CD14-positive monocyte (primary cell): ENCODE results near the gene TNFSF10. TPM values are rescaled to one million over a fixed set of nuclear protein-coding genes. Genes with fewer than 3 reads are reported as not detected.
A peak's percentile ranks its signal among the peaks of the same experiment; 100 is the strongest.

Source experiments
- DNase-seq, 3 donors: peaks; one replicate each; pipeline ENCODE4 v3.0.0-alpha.2; 2011 to 2022
- H2AFZ ChIP-seq: 2 replicates; pipeline ENCODE4 v1.6.0; 2012; ENCODE audit warnings: mild to moderate bottlenecking, low read depth, low read length, inconsistent platforms; ENCODE audit not compliant: insufficient read depth, poor library complexity, severe bottlenecking
- H3K27ac ChIP-seq, 2 donors: 1 replicate in 1 of 2; 2 replicates in 1 of 2; pipeline ENCODE4 v1.5.1; 2012 to 2013; ENCODE audit warnings: low read length in 2 of 2, control low read depth in 1 of 2, inconsistent platforms in 1 of 2, low read depth in 1 of 2, mild to moderate bottlenecking in 1 of 2
- H3K27me3 ChIP-seq, 2 donors: one replicate each; pipeline versions ENCODE4 v1.6.0 to v1.6.1; 2011 to 2013; ENCODE audit warnings: low read length in 2 of 2; ENCODE audit not compliant: control insufficient read depth in 2 of 2, insufficient read depth in 2 of 2
- H3K36me3 ChIP-seq, 2 donors: replicated peaks in 1 of 2; 1 replicate in 1 of 2; 2 replicates in 1 of 2; pipeline versions ENCODE4 v1.5.1 to v1.6.1; 2012 to 2013; ENCODE audit warnings: low read length in 2 of 2, control low read depth in 1 of 2, inconsistent platforms in 1 of 2, mild to moderate bottlenecking in 1 of 2; ENCODE audit not compliant: insufficient read depth in 2 of 2, control insufficient read depth in 1 of 2
- H3K4me1 ChIP-seq, 2 donors: 1 replicate in 1 of 2; 2 replicates in 1 of 2; pipeline versions ENCODE4 v1.5.1 to v1.6.1; 2012 to 2013; ENCODE audit warnings: low read length in 2 of 2, control low read depth in 1 of 2, inconsistent platforms in 1 of 2, mild to moderate bottlenecking in 1 of 2, moderate library complexity in 1 of 2; ENCODE audit not compliant: insufficient read depth in 2 of 2, control insufficient read depth in 1 of 2
- H3K4me2 ChIP-seq: replicated peaks from 2 replicates; pipeline ENCODE3; 2012; ENCODE audit warnings: low read length, moderate library complexity, mild to moderate bottlenecking; ENCODE audit not compliant: poor library complexity, severe bottlenecking; ENCODE audit errors: extremely low read depth
- H3K4me3 ChIP-seq, 3 experiments: fragments of 200-600 bp in 1 of 3; sonication (generic) in 1 of 3; replicated peaks in 1 of 3; 1 replicate in 2 of 3; 2 replicates in 1 of 3; pipeline ENCODE4 v1.5.1; 2011 to 2013; ENCODE audit warnings: low read length in 3 of 3, mild to moderate bottlenecking in 3 of 3, control low read depth in 2 of 3, low read depth in 2 of 3, inconsistent platforms in 1 of 3, moderate library complexity in 1 of 3
- H3K79me2 ChIP-seq: 2 replicates; pipeline ENCODE4 v1.6.0; 2012; ENCODE audit warnings: mild to moderate bottlenecking, control low read depth, inconsistent platforms, low read length, moderate library complexity; ENCODE audit not compliant: insufficient read depth
- H3K9ac ChIP-seq: 2 replicates; pipeline ENCODE4 v1.6.0; 2017; ENCODE audit warnings: low read length, mild to moderate bottlenecking; ENCODE audit not compliant: insufficient read depth, poor library complexity, severe bottlenecking
- H3K9me3 ChIP-seq, 2 donors: replicated peaks in 1 of 2; 1 replicate in 1 of 2; 2 replicates in 1 of 2; pipeline versions ENCODE4 v1.5.1 to v1.6.1; 2012 to 2013; ENCODE audit warnings: low read length in 2 of 2, control low read depth in 1 of 2; ENCODE audit not compliant: control insufficient read depth in 1 of 2, insufficient read depth in 1 of 2
- H4K20me1 ChIP-seq: 2 replicates; pipeline ENCODE4 v1.6.0; 2012; ENCODE audit warnings: mild to moderate bottlenecking, low read length, control low read depth, moderate library complexity; ENCODE audit not compliant: insufficient read depth
- H3K27ac Mint-ChIP-seq, 7 donors: one replicate each; pipeline ENCODE4 v1.8.0; 2020; ENCODE audit warnings: mild to moderate bottlenecking in 7 of 7, mixed read lengths in 7 of 7, moderate library complexity in 6 of 7, inconsistent platforms in 2 of 7
- H3K27me3 Mint-ChIP-seq, 3 donors: one replicate each; pipeline ENCODE4 v1.8.0; 2021 to 2022; ENCODE audit warnings: low read depth in 3 of 3, mild to moderate bottlenecking in 3 of 3, mixed read lengths in 3 of 3, moderate library complexity in 3 of 3, inconsistent platforms in 1 of 3
- H3K36me3 Mint-ChIP-seq, 2 donors: one replicate each; pipeline ENCODE4 v1.8.0; 2020; ENCODE audit warnings: mixed read lengths in 2 of 2, inconsistent platforms in 1 of 2, mild to moderate bottlenecking in 1 of 2
- H3K4me1 Mint-ChIP-seq: one replicate; pipeline ENCODE4 v1.8.0; 2020; ENCODE audit warnings: mild to moderate bottlenecking, mixed read lengths
- H3K4me3 Mint-ChIP-seq, 2 donors: one replicate each; pipeline ENCODE4 v1.8.0; 2020; ENCODE audit warnings: mild to moderate bottlenecking in 2 of 2, mixed read lengths in 2 of 2, moderate library complexity in 1 of 2
- H3K9me3 Mint-ChIP-seq, 7 donors: one replicate each; pipeline ENCODE4 v1.8.0; 2020 to 2022; ENCODE audit warnings: mixed read lengths in 7 of 7, mild to moderate bottlenecking in 6 of 7, moderate library complexity in 6 of 7, inconsistent platforms in 2 of 7
- WGBS: methylation state at CpG from one replicate; pipeline ENCODE4 v1.1.5; 2013; ENCODE audit warnings: missing lambda C conversion rate; ENCODE audit not compliant: insufficient coverage; 5-methylcytosine and 5-hydroxymethylcytosine counted together
- intact Hi-C, 2 donors: fragments of 100-400 bp; cut with micrococcal nuclease; formaldehyde crosslinking; loops; one replicate each; pipeline versions ENCODE4 v1.15.0 to v1.15.1; 2023
- polyA plus RNA-seq, 3 donors: library from polyadenylated mRNA; depleted of rRNA in 1 of 3; unstranded in 2 of 3; stranded (reverse) in 1 of 3; fragments of 300-500 nt in 2 of 3; fragments of >200 nt in 1 of 3; fragmentation: Illumina TruSeq in 2 of 3; gene quantifications; 1 replicate in 2 of 3; 2 replicates in 1 of 3; pipeline ENCODE4 v1.2.3, GENCODE V29; 2012 to 2021
- TF ChIP-seq, protein P1 (sequence below): fragments of 200-600 bp; IDR thresholded peaks from one replicate; pipeline ENCODE4 v1.8.0; 2022; ENCODE audit warnings: antibody characterized with exemption, mild to moderate bottlenecking

Gene TNFSF10
- polyA plus RNA-seq, 3 donors, result 146 to 293 (median 264) TPM

DNA sequence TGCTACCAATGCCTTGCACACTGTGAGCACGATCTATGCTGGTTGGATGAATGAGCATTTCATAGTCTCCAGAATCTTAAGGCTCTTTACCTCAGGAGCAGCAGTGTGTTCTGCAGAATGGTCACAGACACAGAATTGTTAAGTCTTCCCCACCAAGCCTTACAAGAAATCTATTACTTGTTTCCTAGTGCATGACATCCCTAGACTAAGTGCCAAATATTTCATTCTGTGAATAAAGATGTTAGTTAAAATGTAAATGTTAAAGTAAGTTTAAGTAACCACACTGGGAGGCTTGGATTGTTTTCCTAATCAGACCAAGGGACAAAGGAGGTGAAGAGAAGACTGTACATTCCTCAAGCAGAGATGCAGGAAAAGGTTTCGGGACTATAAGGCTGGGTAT lies 4.1 kb upstream of the TNFSF10 start:
- H3K27ac ChIP-seq, result no peak overlapping the region
- no peak for DNase-seq
- H3K27ac Mint-ChIP-seq, result no peak overlapping the region
- WGBS, result 100% methylated on average over 1 of the region's 2 CpGs
- peaks cover 32% of the 10 kb centered on the region for H3K4me1 Mint-ChIP-seq
- H3K27me3 ChIP-seq, result no peaks in the 10 kb centered on the region
- peaks cover 9% of the 10 kb centered on the region for H4K20me1 ChIP-seq
- H3K4me2 ChIP-seq, result no peak overlapping the region
- H3K4me3 Mint-ChIP-seq, result no peak overlapping the region
- TF ChIP-seq, protein P1, sequence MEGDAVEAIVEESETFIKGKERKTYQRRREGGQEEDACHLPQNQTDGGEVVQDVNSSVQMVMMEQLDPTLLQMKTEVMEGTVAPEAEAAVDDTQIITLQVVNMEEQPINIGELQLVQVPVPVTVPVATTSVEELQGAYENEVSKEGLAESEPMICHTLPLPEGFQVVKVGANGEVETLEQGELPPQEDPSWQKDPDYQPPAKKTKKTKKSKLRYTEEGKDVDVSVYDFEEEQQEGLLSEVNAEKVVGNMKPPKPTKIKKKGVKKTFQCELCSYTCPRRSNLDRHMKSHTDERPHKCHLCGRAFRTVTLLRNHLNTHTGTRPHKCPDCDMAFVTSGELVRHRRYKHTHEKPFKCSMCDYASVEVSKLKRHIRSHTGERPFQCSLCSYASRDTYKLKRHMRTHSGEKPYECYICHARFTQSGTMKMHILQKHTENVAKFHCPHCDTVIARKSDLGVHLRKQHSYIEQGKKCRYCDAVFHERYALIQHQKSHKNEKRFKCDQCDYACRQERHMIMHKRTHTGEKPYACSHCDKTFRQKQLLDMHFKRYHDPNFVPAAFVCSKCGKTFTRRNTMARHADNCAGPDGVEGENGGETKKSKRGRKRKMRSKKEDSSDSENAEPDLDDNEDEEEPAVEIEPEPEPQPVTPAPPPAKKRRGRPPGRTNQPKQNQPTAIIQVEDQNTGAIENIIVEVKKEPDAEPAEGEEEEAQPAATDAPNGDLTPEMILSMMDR, result no peak
- no peaks in the 10 kb centered on the region for H3K9me3 Mint-ChIP-seq
- H3K79me2 ChIP-seq, result peaks cover 26% of the 10 kb centered on the region
- no peaks in the 10 kb centered on the region for H3K9me3 ChIP-seq
- no peak overlapping the region for H3K4me3 ChIP-seq
- H3K36me3 Mint-ChIP-seq, result peaks cover 2 to 3% of the 10 kb centered on the region in 2 donors
- peaks cover 28 to 31% of the 10 kb centered on the region in 2 donors for H3K4me1 ChIP-seq
- H3K36me3 ChIP-seq, result no peaks in the 10 kb centered on the region
- intact Hi-C loops, result no loop called here
- no peak overlapping the region for H3K9ac ChIP-seq
- no peak overlapping the region for H2AFZ ChIP-seq
- no peaks in the 10 kb centered on the region for H3K27me3 Mint-ChIP-seq

DNA sequence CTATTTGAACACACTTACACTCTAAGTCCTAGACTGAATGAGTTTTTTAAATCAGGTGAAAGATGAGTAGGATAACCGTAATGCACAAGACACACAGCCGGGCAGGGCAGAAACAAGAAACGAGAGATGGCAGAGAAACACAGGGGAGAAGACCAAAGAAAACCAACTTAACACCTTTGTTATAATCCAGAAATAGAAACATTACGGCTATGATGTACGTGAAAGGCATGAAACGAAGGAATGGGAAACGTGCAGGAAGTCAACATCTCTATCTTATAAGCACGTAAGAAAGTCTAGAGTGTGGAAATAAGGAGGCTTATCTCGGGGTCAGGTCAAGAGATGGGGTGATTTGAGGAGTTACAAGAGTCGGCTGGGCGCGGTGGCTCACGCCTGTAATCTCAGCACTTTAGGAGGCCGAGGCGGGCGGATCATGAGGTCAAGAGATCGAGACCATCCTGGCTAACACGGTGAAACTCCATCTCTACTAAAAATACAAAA lies 1.9 kb upstream of the TNFSF10 start:
- Histone ChIP-seq H2AFZ (no peak overlapping the region), H3K36me3 (peaks cover 0 to 3% of the 10 kb centered on the region in 2 donors), H3K79me2 (peaks cover 47% of the 10 kb centered on the region), H4K20me1 (peaks cover 28% of the 10 kb centered on the region), H3K4me1 (peaks cover 17 to 25% of the 10 kb centered on the region in 2 donors), H3K9ac (no peak overlapping the region), H3K9me3 (no peaks in the 10 kb centered on the region), H3K4me2 (no peak overlapping the region), H3K4me3 (no peak overlapping the region), H3K27ac (no peak overlapping the region), H3K27me3 (no peaks in the 10 kb centered on the region)
- Mint-ChIP-seq H3K27ac (peak overlapping the region in 2 of 7 donors; percentile 45 to 90), H3K4me1 (peaks cover 32% of the 10 kb centered on the region), H3K36me3 (peaks cover 7 to 8% of the 10 kb centered on the region in 2 donors), H3K4me3 (no peak overlapping the region), H3K27me3 (no peaks in the 10 kb centered on the region), H3K9me3 (no peaks in the 10 kb centered on the region)
- TF ChIP-seq, protein P1, result no peak
- no peak for DNase-seq
- intact Hi-C loops, result no loop called here
- no CpG with 5 or more reads among the region's 18 CpGs for WGBS
